GM12892 (cell line): ENCODE results near the gene ACSF3.

Experiments used
- POLR2A ChIP-seq: IDR thresholded peaks from 2 replicates; pipeline ENCODE4 v1.6.1; 2011; ENCODE audit warnings: low read depth, low read length, control low read depth
- POLR2AphosphoS5 ChIP-seq: IDR thresholded peaks from 2 replicates; pipeline ENCODE4 v1.6.1; 2011; ENCODE audit warnings: low read depth, low read length, control low read depth

- TF ChIP-seq POLR2AphosphoS5 (no peak), POLR2A (no peak)
Measured at GRCh38 chr16:89065458-89065822, 28.2 kb upstream of the ACSF3 start.
